Glomerular visceral epithelial cell (primary cell): ENCODE data around the gene NT5DC1.
"Not testable (repeated sequence)": the region's sequence is repeated elsewhere in the genome, so short reads cannot be mapped to it uniquely, and the experiment has no call there.

Source experiments
- DNase-seq: peaks from one replicate; pipeline ENCODE4 v3.0.0-alpha.2; 2016; ENCODE audit errors: extremely low spot score

NT5DC1 gene

GRCh38 chr6:116090251-116090650 lies 10.4 kb upstream of the NT5DC1 start:
- no peak for DNase-seq

GRCh38 chr6:116094041-116094440 lies 6.6 kb upstream of the NT5DC1 start:
- no peak for DNase-seq

- not testable (repeated sequence) for DNase-seq
These were observed 4.4 kb upstream of the NT5DC1 start for GRCh38 chr6:116096048-116096759.

- DNase-seq, result peak; percentile 8
These were observed 3.5 kb upstream of the NT5DC1 start for GRCh38 chr6:116096979-116097816.

- DNase-seq, result no peak
These were observed 1.6 kb upstream of the NT5DC1 start for GRCh38 chr6:116099036-116099435.

GRCh38 chr6:116101302-116101718 lies 657 bp downstream of the NT5DC1 start:
- no peak for DNase-seq

- no peak for DNase-seq
These were observed 1.1 kb downstream of the NT5DC1 start for GRCh38 chr6:116101790-116102189.

- DNase-seq, result no peak
These were observed 2.2 kb downstream of the NT5DC1 start for GRCh38 chr6:116102873-116103272.

GRCh38 chr6:116104636-116105035 lies 4.0 kb downstream of the NT5DC1 start:
- no peak for DNase-seq

GRCh38 chr6:116105247-116105646 lies 4.6 kb downstream of the NT5DC1 start:
- no peak for DNase-seq

GRCh38 chr6:116106146-116106545 lies 5.5 kb downstream of the NT5DC1 start:
- DNase-seq, result no peak

GRCh38 chr6:116108836-116109235 lies 8.2 kb downstream of the NT5DC1 start:
- no peak for DNase-seq

- peak; percentile 39 for DNase-seq
These were observed 11.2 kb downstream of the NT5DC1 start for GRCh38 chr6:116111552-116112528.

GRCh38 chr6:116113386-116113785 lies 12.7 kb downstream of the NT5DC1 start:
- no peak for DNase-seq

- DNase-seq, result no peak
These were observed 15.1 kb downstream of the NT5DC1 start for GRCh38 chr6:116115781-116116180.

- peak; percentile 59 for DNase-seq
These were observed 18.0 kb downstream of the NT5DC1 start for GRCh38 chr6:116118608-116119007.

- DNase-seq, result no peak
These were observed 19.8 kb downstream of the NT5DC1 start for GRCh38 chr6:116120430-116120829.

GRCh38 chr6:116126032-116126431 lies 25.4 kb downstream of the NT5DC1 start, which contains the start of gene COL10A1:
COL10A1 (minus strand) TSS chr6:116126132; CDS start chr6:116125492, 640 bp downstream.
- no peak for DNase-seq

- no peak for DNase-seq
These were observed 27.3 kb downstream of the NT5DC1 start for GRCh38 chr6:116127771-116128493.

- DNase-seq, result no peak
These were observed 32.8 kb downstream of the NT5DC1 start for GRCh38 chr6:116133453-116133852.

- no peak for DNase-seq
These were observed 35.7 kb downstream of the NT5DC1 start for GRCh38 chr6:116136373-116136772.
